SK-N-SH (cell line): Measurements from ENCODE around the gene TECPR1. TPM values are rescaled to one million over a fixed set of nuclear protein-coding genes. Genes with fewer than 3 reads are reported as not detected.
A peak's percentile ranks its signal among the peaks of the same experiment; 100 is the strongest.

Source experiments
- CTCF ChIA-PET: fragments of 300-600, 350-600 bp; formaldehyde crosslinking; extraction: SDS; loops from one replicate; lab custom pipeline; 2021; lab: Yijun Ruan, JAX
- POLR2A ChIA-PET: fragments of 350-600 bp; sonication (Branson Sonifier 250); formaldehyde crosslinking; extraction: SDS; loops from one replicate; lab custom pipeline; 2020; ENCODE audit warnings: antibody characterized with exemption, inconsistent platforms; lab: Yijun Ruan, JAX
- DNase-seq: peaks from one replicate; pipeline ENCODE4 v3.0.0; 2012
- H2AFZ ChIP-seq: fragments of 200-600 bp; sonication (generic); 2 replicates; pipeline ENCODE4 v1.8.1; 2016; ENCODE audit warnings: antibody characterized with exemption, mild to moderate bottlenecking, low read depth
- H3F3A ChIP-seq: fragments of 200-600 bp; sonication (generic); replicated peaks from 2 replicates; pipeline ENCODE3; 2016; ENCODE audit warnings: antibody characterized with exemption, mild to moderate bottlenecking; ENCODE audit not compliant: insufficient read depth
- H3K27ac ChIP-seq, 2 experiments: fragments of 200-500 bp in 1 of 2; fragments of 200-600 bp in 1 of 2; sonication (Bioruptor generic) in 1 of 2; sonication (generic), shearing (Covaris generic) in 1 of 2; 2 replicates each; pipeline versions ENCODE4 v1.5.1 to v1.6.1; 2014 to 2016; ENCODE audit warnings: low read depth in 2 of 2, inconsistent platforms in 1 of 2, low read length in 1 of 2, mild to moderate bottlenecking in 1 of 2, mixed read lengths in 1 of 2
- H3K27me3 ChIP-seq: fragments of 200-600 bp; sonication (generic), shearing (Covaris generic); 2 replicates; pipeline ENCODE4 v1.6.1; 2016; ENCODE audit warnings: mixed run types; ENCODE audit not compliant: insufficient read depth
- H3K36me3 ChIP-seq, 2 experiments: fragments of 200-500 bp in 1 of 2; fragments of 200-600 bp in 1 of 2; sonication (Bioruptor generic) in 1 of 2; sonication (generic) in 1 of 2; replicated peaks in 1 of 2; 2 replicates each; pipeline versions ENCODE3 to v1.5.1; 2014 to 2016; ENCODE audit warnings: low read length in 1 of 2, mild to moderate bottlenecking in 1 of 2; ENCODE audit not compliant: insufficient read depth in 2 of 2, control insufficient read depth in 1 of 2
- H3K4me1 ChIP-seq, 2 experiments: fragments of 200-500 bp in 1 of 2; fragments of 200-600 bp in 1 of 2; sonication (Bioruptor generic) in 1 of 2; sonication (generic), shearing (Covaris generic) in 1 of 2; 2 replicates each; pipeline versions ENCODE4 v1.5.1 to v1.6.1; 2014 to 2016; ENCODE audit warnings: low read depth in 1 of 2, low read length in 1 of 2, mixed run types in 1 of 2; ENCODE audit not compliant: insufficient read depth in 2 of 2, control insufficient read depth in 1 of 2
- H3K4me2 ChIP-seq: fragments of 200-600 bp; sonication (generic), shearing (Covaris generic); 2 replicates; pipeline ENCODE4 v1.6.1; 2017; ENCODE audit warnings: mixed run types
- H3K4me3 ChIP-seq, 2 experiments: fragments of 200-500 bp in 1 of 2; fragments of 200-600 bp in 1 of 2; sonication (Bioruptor generic) in 1 of 2; sonication (generic), shearing (Covaris generic) in 1 of 2; 2 replicates each; pipeline versions ENCODE4 v1.5.1 to v1.8.1; 2014 to 2016; ENCODE audit warnings: low read depth in 2 of 2, inconsistent platforms in 1 of 2, low read length in 1 of 2, mild to moderate bottlenecking in 1 of 2, mixed read lengths in 1 of 2, moderate library complexity in 1 of 2
- H3K79me2 ChIP-seq: fragments of 200-600 bp; sonication (generic); 2 replicates; pipeline ENCODE4 v1.8.1; 2017; ENCODE audit warnings: mild to moderate bottlenecking; ENCODE audit not compliant: insufficient read depth
- H3K9ac ChIP-seq: fragments of 200-600 bp; sonication (generic); 2 replicates; pipeline ENCODE4 v1.6.1; 2017; ENCODE audit warnings: mixed run types
- H3K9me2 ChIP-seq: fragments of 200-600 bp; sonication (generic); 2 replicates; pipeline ENCODE4 v1.6.1; 2017; ENCODE audit warnings: mixed run types
- H3K9me3 ChIP-seq: fragments of 200-600 bp; sonication (generic); 2 replicates; pipeline ENCODE4 v1.6.1; 2017; ENCODE audit warnings: mixed run types, mild to moderate bottlenecking, moderate library complexity
- H4K20me1 ChIP-seq: fragments of 200-600 bp; sonication (generic); 2 replicates; pipeline ENCODE4 v1.6.1; 2017; ENCODE audit warnings: mild to moderate bottlenecking, mixed run types; ENCODE audit not compliant: insufficient read depth
- EP300 ChIP-seq, 2 experiments: IDR thresholded peaks; 2 replicates each; pipeline versions ENCODE4 v1.4.0 to v1.6.1; 2012; ENCODE audit warnings: borderline replicate concordance in 1 of 2, low read depth in 1 of 2, low read length in 1 of 2
- EZH2phosphoT487 ChIP-seq: fragments of 200-600 bp; sonication (generic); IDR thresholded peaks from 2 replicates; pipeline ENCODE4 v1.6.1; 2017; ENCODE audit warnings: low read depth, mixed run types, mild to moderate bottlenecking, antibody characterized with exemption, moderate library complexity, borderline replicate concordance
- FOXM1 ChIP-seq: IDR thresholded peaks from 2 replicates; pipeline ENCODE4 v1.4.0; 2012; ENCODE audit warnings: low read depth, mild to moderate bottlenecking
- GABPA ChIP-seq: IDR thresholded peaks from 2 replicates; pipeline ENCODE4 v1.4.0; 2012; ENCODE audit warnings: low read depth, mild to moderate bottlenecking
- GATA2 ChIP-seq: sonication (generic); formaldehyde crosslinking; IDR thresholded peaks from 2 replicates; pipeline ENCODE4 v1.5.0; 2020; ENCODE audit warnings: mild to moderate bottlenecking, missing genetic modification reagents
- JUND ChIP-seq: IDR thresholded peaks from 2 replicates; pipeline ENCODE4 v1.4.0; 2012
- NFIC ChIP-seq: IDR thresholded peaks from 2 replicates; pipeline ENCODE4 v1.4.0; 2012; ENCODE audit warnings: borderline replicate concordance
- RCOR1 ChIP-seq: fragments of 150-350 bp; IDR thresholded peaks from 2 replicates; pipeline ENCODE4 v1.6.1; 2017; ENCODE audit warnings: antibody characterized with exemption, low read length
- RXRA ChIP-seq: IDR thresholded peaks from 2 replicates; pipeline ENCODE4 v1.4.0; 2012; ENCODE audit warnings: low read depth, mild to moderate bottlenecking, borderline replicate concordance
- SIN3A ChIP-seq: IDR thresholded peaks from 2 replicates; pipeline ENCODE4 v1.6.1; 2012; ENCODE audit warnings: low read depth, mild to moderate bottlenecking, low read length, moderate library complexity, borderline replicate concordance
- TCF12 ChIP-seq: IDR thresholded peaks from 2 replicates; pipeline ENCODE4 v1.4.0; 2012
- TEAD4 ChIP-seq: IDR thresholded peaks from 2 replicates; pipeline ENCODE4 v1.4.0; 2012; ENCODE audit warnings: mild to moderate bottlenecking, borderline replicate concordance; ENCODE audit not compliant: insufficient read depth
- USF2 ChIP-seq: fragments of 150-350 bp; IDR thresholded peaks from 2 replicates; pipeline ENCODE4 v1.6.1; 2017; ENCODE audit warnings: antibody characterized with exemption, low read length, low read depth, borderline replicate concordance
- WGBS: methylation state at CpG from one replicate; pipeline ENCODE4 v1.1.6; 2017; ENCODE audit warnings: low lambda C conversion rate; 5-methylcytosine and 5-hydroxymethylcytosine counted together
- polyA plus RNA-seq, 3 experiments: library from polyadenylated mRNA; depleted of rRNA; stranded (reverse); fragments of >200 nt; gene quantifications; 2 replicates each; pipeline ENCODE4 v1.2.3, GENCODE V29; 2012

TECPR1 gene
- polyA plus RNA-seq, 1 of the 3 experiments (the other 2 are of a cell fraction) = 6.8 TPM

DNA sequence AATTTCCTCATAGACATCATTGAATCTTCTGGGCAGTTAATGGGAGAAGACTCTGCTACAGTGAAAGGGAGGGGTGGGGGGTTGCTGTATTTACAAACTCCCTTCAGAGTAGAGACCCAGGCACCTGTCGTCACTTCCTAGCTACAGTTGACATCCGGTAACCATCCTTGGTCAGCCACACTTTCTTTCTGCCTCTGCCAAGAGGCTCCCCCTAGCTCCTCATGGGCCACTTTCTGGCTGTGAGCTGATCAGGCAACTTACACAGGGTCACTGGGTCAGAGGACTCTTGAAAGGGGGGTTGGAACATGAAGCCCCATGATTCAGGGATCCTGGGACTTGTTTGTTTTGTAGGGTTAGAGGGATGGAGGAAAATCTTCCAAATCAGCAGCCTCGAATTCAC is 1.2 kb downstream of the TECPR1 start:
- Histone ChIP-seq H3K4me3 (peak overlapping the region; percentile 79 to 100; a peak in 2 of 4 replicates), H3K79me2 (peaks cover 67% of the 10 kb centered on the region), H3K9me3 (no peaks in the 10 kb centered on the region), H4K20me1 (no peaks in the 10 kb centered on the region), H3K9me2 (no peaks in the 10 kb centered on the region), H3K9ac (no peak overlapping the region), H3K27me3 (no peaks in the 10 kb centered on the region), H2AFZ (no peak overlapping the region), H3K4me2 (peak overlapping the region; percentile 98), H3K27ac (no peak overlapping the region), H3F3A (peaks cover 3% of the 10 kb centered on the region), H3K36me3 (peaks cover 6 to 10% of the 10 kb centered on the region in 2 experiments)
- 73% methylated on average over 3 of the region's 3 CpGs for WGBS
- ChIA-PET POLR2A (no interaction called here), CTCF (interaction anchor here (0.8 to 1.1 kb wide), 4 partner anchors 9 to 230 kb away, joined by 3 to 6 read pairs (median 4); partner anchors contain the start of gene BAIAP2L1)
- no peak for TF ChIP-seq NFIC
- TF ChIP-seq JUND = no peak
- TF ChIP-seq EP300 (IDR thresholded peaks at IDR 0.05; ENCODE audit: borderline replicate concordance in 1 of 2, low read depth in 1 of 2, low read length in 1 of 2) = no peak
- TF ChIP-seq RXRA = no peak
- no peak for TF ChIP-seq TCF12
- TF ChIP-seq SIN3A = no peak
- no peak for TF ChIP-seq GABPA
- TF ChIP-seq EZH2phosphoT487 = no peak
- TF ChIP-seq GATA2 (CRISPR knock-in tag) = no peak
- TF ChIP-seq, all 33 proteins: peak for 0
- DNase-seq = no peak
- peaks cover 15 to 19% of the 10 kb centered on the region in 2 experiments; a peak in 2 of 4 replicates for H3K4me1 ChIP-seq

- Histone ChIP-seq H3K27me3 (no peaks in the 10 kb centered on the region), H3K4me1 (peaks cover 15 to 19% of the 10 kb centered on the region in 2 experiments; a peak in 2 of 4 replicates), H3K27ac (no peak overlapping the region), H3K36me3 (peaks cover 0 to 3% of the 10 kb centered on the region in 2 experiments), H3K4me3 (no peak overlapping the region), H4K20me1 (no peaks in the 10 kb centered on the region), H3K9me3 (no peaks in the 10 kb centered on the region), H3K4me2 (no peak overlapping the region), H3K9me2 (no peaks in the 10 kb centered on the region), H3F3A (peaks cover 3% of the 10 kb centered on the region), H3K9ac (no peak overlapping the region), H2AFZ (no peak overlapping the region), H3K79me2 (peaks cover 53% of the 10 kb centered on the region)
- peak; percentile 18 for DNase-seq
- POLR2A ChIA-PET = no interaction called here
- WGBS = 89% methylated on average over 6 of the region's 6 CpGs
- TF ChIP-seq RCOR1 = no peak
- TF ChIP-seq EP300 (IDR thresholded peaks at IDR 0.05; ENCODE audit: borderline replicate concordance in 1 of 2, low read depth in 1 of 2, low read length in 1 of 2) = no peak
- TF ChIP-seq FOXM1 = no peak
- TF ChIP-seq TEAD4 = no peak
- TF ChIP-seq USF2 = no peak
- CTCF ChIA-PET = interaction anchor here (1.5 kb wide), 1 partner anchor 81 kb away, joined by 6 read pairs; no protein-coding TSS in a partner anchor
Observed at GRCh38 chr7:98249106-98249505, 2.9 kb downstream of the TECPR1 start.
